Measurements from ENCODE around the gene LRBA.
"Not testable (repeated sequence)": the region's sequence is repeated elsewhere in the genome, so short reads cannot be mapped to it uniquely, and the experiment has no call there.

LRBA gene

GRCh38 chr4:150415213-150415612 is 599.9 kb downstream of the LRBA start:
- no peak for DNase-seq (ENCODE audit: low spot score)

- no peak for DNase-seq (ENCODE audit: low spot score)
These were observed 603.6 kb downstream of the LRBA start for GRCh38 chr4:150411520-150411919.

- peak; percentile 53 for DNase-seq (ENCODE audit: low spot score)
These were observed 612.2 kb downstream of the LRBA start for GRCh38 chr4:150402871-150403272.

GRCh38 chr4:150401083-150401687 is 613.9 kb downstream of the LRBA start:
- no peak for DNase-seq (ENCODE audit: low spot score)

- no peak for DNase-seq (ENCODE audit: low spot score)
These were observed 619.2 kb downstream of the LRBA start for GRCh38 chr4:150395872-150396271.

GRCh38 chr4:150394046-150394445 is 621.0 kb downstream of the LRBA start:
- no peak for DNase-seq (ENCODE audit: low spot score)

- DNase-seq (ENCODE audit: low spot score): no peak
These were observed 624.0 kb downstream of the LRBA start for GRCh38 chr4:150391052-150391451.

- no peak for DNase-seq (ENCODE audit: low spot score)
These were observed 624.6 kb downstream of the LRBA start for GRCh38 chr4:150390531-150390910.

- DNase-seq (ENCODE audit: low spot score): no peak
These were observed 625.1 kb downstream of the LRBA start for GRCh38 chr4:150389896-150390530.

- DNase-seq (ENCODE audit: low spot score): no peak
These were observed 627.1 kb downstream of the LRBA start for GRCh38 chr4:150387981-150388380.

- DNase-seq (ENCODE audit: low spot score): not testable (repeated sequence)
These were observed 628.7 kb downstream of the LRBA start for GRCh38 chr4:150386415-150386814.

GRCh38 chr4:150385606-150386005 is 629.5 kb downstream of the LRBA start:
- peak; percentile 7 for DNase-seq (ENCODE audit: low spot score)

- no peak for DNase-seq (ENCODE audit: low spot score)
These were observed 630.8 kb downstream of the LRBA start for GRCh38 chr4:150384249-150384648.

GRCh38 chr4:150382028-150382427 is 633.1 kb downstream of the LRBA start:
- DNase-seq (ENCODE audit: low spot score): no peak

- no peak for DNase-seq (ENCODE audit: low spot score)
These were observed 633.5 kb downstream of the LRBA start for GRCh38 chr4:150381609-150382008.

- no peak for DNase-seq (ENCODE audit: low spot score)
These were observed 634.0 kb downstream of the LRBA start for GRCh38 chr4:150381036-150381435.

- no peak for DNase-seq (ENCODE audit: low spot score)
These were observed 635.6 kb downstream of the LRBA start for GRCh38 chr4:150379454-150379853.

- DNase-seq (ENCODE audit: low spot score): no peak
These were observed 640.1 kb downstream of the LRBA start for GRCh38 chr4:150375025-150375424.

- DNase-seq (ENCODE audit: low spot score): no peak
These were observed 643.2 kb downstream of the LRBA start for GRCh38 chr4:150371869-150372268.

GRCh38 chr4:150369434-150370380 is 645.4 kb downstream of the LRBA start:
- no peak for DNase-seq (ENCODE audit: low spot score)

GRCh38 chr4:150368667-150369066 is 646.4 kb downstream of the LRBA start:
- DNase-seq (ENCODE audit: low spot score): no peak

- DNase-seq (ENCODE audit: low spot score): peak; percentile 42
These were observed 647.8 kb downstream of the LRBA start for GRCh38 chr4:150367326-150367725.

- peak; percentile 47 for DNase-seq (ENCODE audit: low spot score)
These were observed 648.5 kb downstream of the LRBA start for GRCh38 chr4:150366487-150366999.
